Measurements from ENCODE around the gene KCNIP1. TPM values are rescaled to one million over a fixed set of nuclear protein-coding genes. Genes with fewer than 3 reads are reported as not detected.

KCNIP1 gene
- polyA plus RNA-seq, 1 donor (not counting 4 experiments of a cell fraction or from before 2014, with no cell fraction given) = not detected

- dilution Hi-C loops (cut with MboI; ENCODE audit: extremely low pct_ligation_motif_present, low sequenced_read_pairs) = no loop called here
- Histone ChIP-seq H3K27me3 (ENCODE audit: control insufficient read depth, extremely low read depth, insufficient read depth, low read length) (no peaks in the 10 kb centered on the region), H3K9me3 (ENCODE audit: control insufficient read depth, low read depth, low read length) (no peaks in the 10 kb centered on the region), H3K27ac (ENCODE audit: control insufficient read depth, insufficient read depth, low read length) (no peak overlapping the region), H3K4me2 (ENCODE audit: control insufficient read depth, extremely low read depth, insufficient read depth, low read depth, low read length) (no peak overlapping the region), H3K4me1 (ENCODE audit: control insufficient read depth, extremely low read depth, insufficient read depth, low read length) (peaks cover 9% of the 10 kb centered on the region), H3K79me2 (ENCODE audit: control insufficient read depth, insufficient read depth, low read length) (no peaks in the 10 kb centered on the region), H2AFZ (ENCODE audit: control insufficient read depth, low read length) (no peak overlapping the region), H4K20me1 (ENCODE audit: control insufficient read depth, extremely low read depth, insufficient read depth, low read length) (no peaks in the 10 kb centered on the region), H3K9ac (ENCODE audit: control insufficient read depth, extremely low read depth, insufficient read depth, low read length) (no peak overlapping the region), H3K9me1 (ENCODE audit: control insufficient read depth, extremely low read depth, insufficient read depth, low read length) (no peaks in the 10 kb centered on the region), H3K36me3 (ENCODE audit: control insufficient read depth in 2 of 2, extremely low read depth in 1 of 2, insufficient read depth in 2 of 2, low read length in 2 of 2) (no peaks in the 10 kb centered on the region), H3K4me3 (ENCODE audit: control insufficient read depth in 2 of 3, extremely low read depth in 1 of 3, insufficient read depth in 2 of 3, low read depth in 1 of 3, low read length in 3 of 3) (no peak overlapping the region)
- no peak for FAIRE-seq
- DNase-seq (ENCODE audit: low read depth, low spot score) = no peak
- no peak for TF ChIP-seq EZH2 (IDR thresholded peaks at IDR 0.05; ENCODE audit: low read length)
Measured at GRCh38 chr5:170747357-170747756, 243.5 kb downstream of the KCNIP1 start.

GRCh38 chr5:170747851-170748250, 244.0 kb downstream of the KCNIP1 start:
- Histone ChIP-seq H3K9me1 (ENCODE audit: control insufficient read depth, extremely low read depth, insufficient read depth, low read length) (no peaks in the 10 kb centered on the region), H4K20me1 (ENCODE audit: control insufficient read depth, extremely low read depth, insufficient read depth, low read length) (no peaks in the 10 kb centered on the region), H3K79me2 (ENCODE audit: control insufficient read depth, insufficient read depth, low read length) (no peaks in the 10 kb centered on the region), H3K4me1 (ENCODE audit: control insufficient read depth, extremely low read depth, insufficient read depth, low read length) (peaks cover 9% of the 10 kb centered on the region), H2AFZ (ENCODE audit: control insufficient read depth, low read length) (no peak overlapping the region), H3K9me3 (ENCODE audit: control insufficient read depth, low read depth, low read length) (no peaks in the 10 kb centered on the region), H3K36me3 (ENCODE audit: control insufficient read depth in 2 of 2, extremely low read depth in 1 of 2, insufficient read depth in 2 of 2, low read length in 2 of 2) (no peaks in the 10 kb centered on the region), H3K4me2 (ENCODE audit: control insufficient read depth, extremely low read depth, insufficient read depth, low read depth, low read length) (no peak overlapping the region), H3K27ac (ENCODE audit: control insufficient read depth, insufficient read depth, low read length) (no peak overlapping the region), H3K27me3 (ENCODE audit: control insufficient read depth, extremely low read depth, insufficient read depth, low read length) (no peaks in the 10 kb centered on the region), H3K9ac (ENCODE audit: control insufficient read depth, extremely low read depth, insufficient read depth, low read length) (no peak overlapping the region), H3K4me3 (ENCODE audit: control insufficient read depth in 2 of 3, extremely low read depth in 1 of 3, insufficient read depth in 2 of 3, low read depth in 1 of 3, low read length in 3 of 3) (no peak overlapping the region)
- TF ChIP-seq CTCF (optimal IDR thresholded peaks at IDR 0.05 in 1 of 3, IDR thresholded peaks at IDR 0.05 in 1 of 3, conservative IDR thresholded peaks at IDR 0.05 in 1 of 3; ENCODE audit: extremely low read depth in 1 of 3, insufficient read depth in 2 of 3, low read length in 3 of 3) (peak in 2 of 3 experiments; percentile 2 to 11), EZH2 (IDR thresholded peaks at IDR 0.05; ENCODE audit: low read length) (no peak)
- DNase-seq (ENCODE audit: low read depth, low spot score) = no peak
- FAIRE-seq = no peak
- dilution Hi-C loops (cut with MboI; ENCODE audit: extremely low pct_ligation_motif_present, low sequenced_read_pairs) = no loop called here

- DNase-seq (ENCODE audit: low read depth, low spot score) (no peak), FAIRE-seq (no peak)
- TF ChIP-seq CTCF (optimal IDR thresholded peaks at IDR 0.05 in 1 of 3, IDR thresholded peaks at IDR 0.05 in 1 of 3, conservative IDR thresholded peaks at IDR 0.05 in 1 of 3; ENCODE audit: extremely low read depth in 1 of 3, insufficient read depth in 2 of 3, low read length in 3 of 3) = no peak
- no peak for TF ChIP-seq EZH2 (IDR thresholded peaks at IDR 0.05; ENCODE audit: low read length)
- H2AFZ ChIP-seq (ENCODE audit: control insufficient read depth, low read length) = no peak overlapping the region
- H3K27me3 ChIP-seq (ENCODE audit: control insufficient read depth, extremely low read depth, insufficient read depth, low read length) = no peaks in the 10 kb centered on the region
- H3K9me3 ChIP-seq (ENCODE audit: control insufficient read depth, low read depth, low read length) = no peaks in the 10 kb centered on the region
- H3K79me2 ChIP-seq (ENCODE audit: control insufficient read depth, insufficient read depth, low read length) = no peaks in the 10 kb centered on the region
- no peak overlapping the region for H3K27ac ChIP-seq (ENCODE audit: control insufficient read depth, insufficient read depth, low read length)
- no peak overlapping the region for H3K4me3 ChIP-seq (ENCODE audit: control insufficient read depth in 2 of 3, extremely low read depth in 1 of 3, insufficient read depth in 2 of 3, low read depth in 1 of 3, low read length in 3 of 3)
- H4K20me1 ChIP-seq (ENCODE audit: control insufficient read depth, extremely low read depth, insufficient read depth, low read length) = no peaks in the 10 kb centered on the region
- H3K4me2 ChIP-seq (ENCODE audit: control insufficient read depth, extremely low read depth, insufficient read depth, low read depth, low read length) = no peak overlapping the region
- H3K36me3 ChIP-seq (ENCODE audit: control insufficient read depth in 2 of 2, extremely low read depth in 1 of 2, insufficient read depth in 2 of 2, low read length in 2 of 2) = no peaks in the 10 kb centered on the region
- no peak overlapping the region for H3K9ac ChIP-seq (ENCODE audit: control insufficient read depth, extremely low read depth, insufficient read depth, low read length)
- peaks cover 9% of the 10 kb centered on the region for H3K4me1 ChIP-seq (ENCODE audit: control insufficient read depth, extremely low read depth, insufficient read depth, low read length)
- dilution Hi-C loops (cut with MboI; ENCODE audit: extremely low pct_ligation_motif_present, low sequenced_read_pairs) = no loop called here
- no peaks in the 10 kb centered on the region for H3K9me1 ChIP-seq (ENCODE audit: control insufficient read depth, extremely low read depth, insufficient read depth, low read length)
Measured at GRCh38 chr5:170748951-170749471, 245.2 kb downstream of the KCNIP1 start.

Data from keratinocyte (primary cell).